Mesenchymal stem cell (in vitro differentiated cells and primary cell): Measurements from ENCODE around the gene CCDC88B.

ENCODE experiments used
- DNase-seq: peaks from one replicate; pipeline ENCODE4 v3.0.0-alpha.2; 2013
- H2AFZ ChIP-seq: one replicate; pipeline ENCODE4 v1.6.1; 2013; ENCODE audit warnings: low read depth, mild to moderate bottlenecking, control low read depth, inconsistent platforms, low read length, moderate library complexity
- H2AK5ac ChIP-seq: 2 replicates; pipeline ENCODE4 v1.6.1; 2013; ENCODE audit warnings: low read length, moderate library complexity, mild to moderate bottlenecking, inconsistent platforms; ENCODE audit not compliant: severe bottlenecking
- H2BK120ac ChIP-seq: one replicate; pipeline ENCODE4 v1.6.1; 2013; ENCODE audit warnings: low read depth, mild to moderate bottlenecking, inconsistent platforms, low read length, moderate library complexity
- H2BK12ac ChIP-seq, 2 experiments: one replicate each; pipeline ENCODE4 v1.6.1; 2013; ENCODE audit warnings: inconsistent platforms in 2 of 2, low read length in 2 of 2, mild to moderate bottlenecking in 2 of 2, moderate library complexity in 2 of 2, control low read depth in 1 of 2
- H2BK15ac ChIP-seq: one replicate; pipeline ENCODE4 v1.6.1; 2013; ENCODE audit warnings: mild to moderate bottlenecking, low read depth, inconsistent platforms; ENCODE audit not compliant: poor library complexity, severe bottlenecking
- H2BK5ac ChIP-seq: 2 replicates; pipeline ENCODE4 v1.6.1; 2013; ENCODE audit warnings: low read depth, mild to moderate bottlenecking, low read length, control low read depth, inconsistent platforms; ENCODE audit not compliant: poor library complexity, severe bottlenecking
- H3K14ac ChIP-seq, 2 experiments: one replicate each; pipeline ENCODE4 v1.6.1; 2013; ENCODE audit warnings: inconsistent platforms in 2 of 2, low read length in 2 of 2, control low read depth in 1 of 2, mild to moderate bottlenecking in 1 of 2, moderate library complexity in 1 of 2
- H3K18ac ChIP-seq, 2 experiments: one replicate each; pipeline ENCODE4 v1.6.1; 2013; ENCODE audit warnings: inconsistent platforms in 2 of 2, low read length in 2 of 2, control low read depth in 1 of 2, low read depth in 1 of 2, mild to moderate bottlenecking in 1 of 2
- H3K23ac ChIP-seq, 2 experiments: one replicate each; pipeline ENCODE4 v1.6.1; 2013; ENCODE audit warnings: inconsistent platforms in 2 of 2, low read length in 2 of 2, mild to moderate bottlenecking in 2 of 2, moderate library complexity in 2 of 2, control low read depth in 1 of 2
- H3K27ac ChIP-seq: 2 replicates; pipeline ENCODE4 v1.5.1; 2013; ENCODE audit warnings: mild to moderate bottlenecking, moderate library complexity, low read length, control low read depth, inconsistent platforms; ENCODE audit not compliant: poor library complexity, severe bottlenecking
- H3K27me3 ChIP-seq, 2 experiments: 2 replicates each; pipeline versions ENCODE4 v1.6.1 to v1.7.0; 2013; ENCODE audit warnings: low read length in 2 of 2, mild to moderate bottlenecking in 2 of 2, moderate library complexity in 2 of 2, control low read depth in 1 of 2, inconsistent platforms in 1 of 2; ENCODE audit not compliant: control insufficient read depth in 1 of 2, insufficient read depth in 1 of 2
- H3K36me3 ChIP-seq, 2 experiments: 2 replicates each; pipeline versions ENCODE4 v1.6.1 to v1.7.0; 2013; ENCODE audit warnings: low read length in 2 of 2, control low read depth in 1 of 2, inconsistent platforms in 1 of 2, low read depth in 1 of 2, mild to moderate bottlenecking in 1 of 2; ENCODE audit not compliant: insufficient read depth in 2 of 2, control insufficient read depth in 1 of 2
- H3K4ac ChIP-seq, 2 experiments: one replicate each; pipeline ENCODE4 v1.6.1; 2013; ENCODE audit warnings: inconsistent platforms in 2 of 2, low read length in 2 of 2, mild to moderate bottlenecking in 2 of 2, moderate library complexity in 2 of 2, control low read depth in 1 of 2, low read depth in 1 of 2
- H3K4me1 ChIP-seq: 2 replicates; pipeline ENCODE4 v1.6.1; 2013; ENCODE audit warnings: low read depth, low read length, control low read depth; ENCODE audit not compliant: control insufficient read depth, insufficient read depth
- H3K4me2 ChIP-seq: 2 replicates; pipeline ENCODE4 v1.6.1; 2013; ENCODE audit warnings: low read length, mild to moderate bottlenecking, inconsistent platforms; ENCODE audit not compliant: poor library complexity, severe bottlenecking
- H3K4me3 ChIP-seq, 2 experiments: 2 replicates each; pipeline versions ENCODE4 v1.5.1 to v1.7.0; 2013; ENCODE audit warnings: low read length in 2 of 2, mild to moderate bottlenecking in 2 of 2, control low read depth in 1 of 2, low read depth in 1 of 2; ENCODE audit not compliant: insufficient read depth in 1 of 2
- H3K79me1 ChIP-seq: replicated peaks from 2 replicates; pipeline ENCODE4 v1.6.1; 2013; ENCODE audit warnings: mild to moderate bottlenecking, control low read depth, low read length, inconsistent platforms; ENCODE audit not compliant: poor library complexity, severe bottlenecking
- H3K9ac ChIP-seq: 2 replicates; pipeline ENCODE4 v1.7.0; 2013; ENCODE audit warnings: mild to moderate bottlenecking, low read length, moderate library complexity
- H3K9me3 ChIP-seq: 2 replicates; pipeline ENCODE4 v1.7.0; 2013; ENCODE audit warnings: mild to moderate bottlenecking, low read length; ENCODE audit not compliant: control insufficient read depth
- H4K8ac ChIP-seq: one replicate; pipeline ENCODE4 v1.6.1; 2013; ENCODE audit warnings: inconsistent platforms, mild to moderate bottlenecking, low read length, moderate library complexity
- H4K91ac ChIP-seq: one replicate; pipeline ENCODE4 v1.6.1; 2013; ENCODE audit warnings: mild to moderate bottlenecking, low read length, inconsistent platforms
- WGBS: methylation state at CpG from one replicate; pipeline ENCODE4 v1.1.7; 2013; ENCODE audit warnings: mixed read lengths; 5-methylcytosine and 5-hydroxymethylcytosine counted together

Gene CCDC88B

GRCh38 chr11:64291752-64292459, 48.1 kb upstream of the CCDC88B start:
- Histone ChIP-seq H3K4me3 (peak overlapping the region; percentile 40 to 56), H3K23ac (peak overlapping the region in 1 of 2 experiments; percentile 70), H2BK5ac (no peak overlapping the region), H3K4me1 (peaks cover 23% of the 10 kb centered on the region), H3K4ac (no peak overlapping the region), H2AK5ac (no peak overlapping the region), H3K9me3 (no peaks in the 10 kb centered on the region), H2BK15ac (no peak overlapping the region), H3K27me3 (peaks cover 58 to 61% of the 10 kb centered on the region in 2 experiments), H3K14ac (peak overlapping the region in 1 of 2 experiments; percentile 71), H4K8ac (no peak overlapping the region), H4K91ac (no peak overlapping the region), H3K79me1 (peaks cover 15% of the 10 kb centered on the region), H3K27ac (no peak overlapping the region), H3K9ac (peak overlapping the region; percentile 29), H2AFZ (peak overlapping the region; percentile 11), H3K36me3 (peaks cover 0 to 24% of the 10 kb centered on the region in 2 experiments), H3K4me2 (peak overlapping the region; percentile 92), H3K18ac (peak overlapping the region in 1 of 2 experiments; percentile 26), H2BK120ac (no peak overlapping the region), H2BK12ac (no peak overlapping the region)
- WGBS: 2% methylated on average over 62 of the region's 96 CpGs
- no peak for DNase-seq

- peak overlapping the region; percentile 29 for H3K9ac ChIP-seq
- H2BK15ac ChIP-seq: no peak overlapping the region
- H4K8ac ChIP-seq: no peak overlapping the region
- no peak for DNase-seq
- no peaks in the 10 kb centered on the region for H3K9me3 ChIP-seq
- H2BK120ac ChIP-seq: no peak overlapping the region
- H3K18ac ChIP-seq: peak overlapping the region in 1 of 2 experiments; percentile 26
- peak overlapping the region; percentile 92 for H3K4me2 ChIP-seq
- peak overlapping the region; percentile 38 to 56 for H3K4me3 ChIP-seq
- no peak overlapping the region for H3K14ac ChIP-seq
- H4K91ac ChIP-seq: no peak overlapping the region
- WGBS: 35% methylated on average over 32 of the region's 42 CpGs
- H2BK12ac ChIP-seq: no peak overlapping the region
- peaks cover 65 to 69% of the 10 kb centered on the region in 2 experiments for H3K27me3 ChIP-seq
- no peak overlapping the region for H3K23ac ChIP-seq
- H3K36me3 ChIP-seq: peaks cover 0 to 20% of the 10 kb centered on the region in 2 experiments
- H3K79me1 ChIP-seq: peaks cover 10% of the 10 kb centered on the region
- no peak overlapping the region for H2BK5ac ChIP-seq
- H2AK5ac ChIP-seq: no peak overlapping the region
- no peak overlapping the region for H3K27ac ChIP-seq
- H2AFZ ChIP-seq: peak overlapping the region; percentile 11
- H3K4ac ChIP-seq: no peak overlapping the region
- peaks cover 18% of the 10 kb centered on the region for H3K4me1 ChIP-seq
Measured at GRCh38 chr11:64292460-64293254, 47.3 kb upstream of the CCDC88B start.

- DNase-seq: no peak
- Histone ChIP-seq H3K27me3 (peaks cover 83 to 87% of the 10 kb centered on the region in 2 experiments), H3K4me2 (no peak overlapping the region), H2BK15ac (peak overlapping the region; percentile 6), H3K14ac (peak overlapping the region in 1 of 2 experiments; percentile 31), H3K27ac (no peak overlapping the region), H2BK12ac (no peak overlapping the region), H3K79me1 (peaks cover 1% of the 10 kb centered on the region), H3K9ac (no peak overlapping the region), H3K4me3 (no peak overlapping the region), H3K36me3 (peaks cover 0 to 2% of the 10 kb centered on the region in 2 experiments), H3K23ac (no peak overlapping the region), H4K91ac (no peak overlapping the region), H3K4ac (no peak overlapping the region), H2AK5ac (no peak overlapping the region), H3K18ac (no peak overlapping the region), H3K4me1 (peaks cover 23% of the 10 kb centered on the region), H2BK5ac (no peak overlapping the region), H4K8ac (no peak overlapping the region), H3K9me3 (no peaks in the 10 kb centered on the region), H2AFZ (no peak overlapping the region), H2BK120ac (no peak overlapping the region)
- 55% methylated on average over 3 of the region's 3 CpGs for WGBS
Measured at GRCh38 chr11:64294774-64295173, 45.2 kb upstream of the CCDC88B start.

- WGBS: 61% methylated on average over 2 of the region's 4 CpGs
- no peak overlapping the region for H2AK5ac ChIP-seq
- H4K8ac ChIP-seq: no peak overlapping the region
- no peak overlapping the region for H2BK12ac ChIP-seq
- no peak overlapping the region for H3K9ac ChIP-seq
- no peaks in the 10 kb centered on the region for H3K9me3 ChIP-seq
- H3K79me1 ChIP-seq: peaks cover 1% of the 10 kb centered on the region
- H3K14ac ChIP-seq: no peak overlapping the region
- H2AFZ ChIP-seq: no peak overlapping the region
- H3K4me1 ChIP-seq: peaks cover 33% of the 10 kb centered on the region
- no peak overlapping the region for H2BK5ac ChIP-seq
- no peak for DNase-seq
- H3K4me2 ChIP-seq: no peak overlapping the region
- H3K18ac ChIP-seq: no peak overlapping the region
- H3K27ac ChIP-seq: no peak overlapping the region
- H2BK15ac ChIP-seq: no peak overlapping the region
- no peak overlapping the region for H3K4ac ChIP-seq
- H3K27me3 ChIP-seq: peaks cover 85 to 91% of the 10 kb centered on the region in 2 experiments
- no peak overlapping the region for H3K4me3 ChIP-seq
- no peak overlapping the region for H2BK120ac ChIP-seq
- H3K36me3 ChIP-seq: peaks cover 0 to 2% of the 10 kb centered on the region in 2 experiments
- H3K23ac ChIP-seq: no peak overlapping the region
- no peak overlapping the region for H4K91ac ChIP-seq
Measured at GRCh38 chr11:64295760-64296159, 44.2 kb upstream of the CCDC88B start.
